IPS-18c (cell line): ENCODE measurements around the gene RTN4RL2.

Source experiments
- H3K4me3 ChIP-seq: 2 replicates; pipeline ENCODE4 v1.7.0; 2013; ENCODE audit warnings: low read depth, mild to moderate bottlenecking, low read length, moderate library complexity; ENCODE audit not compliant: insufficient read depth
- H3K9me3 ChIP-seq: one replicate; pipeline ENCODE4 v1.6.1; 2013; ENCODE audit warnings: mild to moderate bottlenecking, low read length, moderate library complexity; ENCODE audit not compliant: control insufficient read depth, insufficient read depth

RTN4RL2 gene

DNA sequence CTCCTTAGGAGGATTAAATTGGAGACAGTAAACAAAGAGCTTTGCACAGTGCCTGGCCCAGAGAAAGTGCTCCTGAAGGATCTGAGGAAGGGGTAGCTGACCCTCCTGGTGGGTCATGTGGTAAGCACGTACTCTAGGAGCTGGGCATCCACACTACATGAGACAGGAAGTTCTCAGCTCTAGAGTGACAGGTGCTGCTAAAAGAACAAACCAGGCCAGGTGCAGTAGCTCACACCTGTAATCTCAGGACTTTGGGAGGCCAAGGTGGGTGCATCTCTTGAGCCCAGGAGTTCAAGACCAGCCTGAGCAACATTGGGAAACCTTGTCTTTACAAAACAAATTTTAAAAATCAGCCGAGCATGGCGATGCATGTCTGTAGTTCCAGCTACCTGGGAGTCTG is 42.0 kb downstream of the RTN4RL2 start:
- no peaks in the 10 kb centered on the region for H3K9me3 ChIP-seq
- no peak overlapping the region for H3K4me3 ChIP-seq

DNA sequence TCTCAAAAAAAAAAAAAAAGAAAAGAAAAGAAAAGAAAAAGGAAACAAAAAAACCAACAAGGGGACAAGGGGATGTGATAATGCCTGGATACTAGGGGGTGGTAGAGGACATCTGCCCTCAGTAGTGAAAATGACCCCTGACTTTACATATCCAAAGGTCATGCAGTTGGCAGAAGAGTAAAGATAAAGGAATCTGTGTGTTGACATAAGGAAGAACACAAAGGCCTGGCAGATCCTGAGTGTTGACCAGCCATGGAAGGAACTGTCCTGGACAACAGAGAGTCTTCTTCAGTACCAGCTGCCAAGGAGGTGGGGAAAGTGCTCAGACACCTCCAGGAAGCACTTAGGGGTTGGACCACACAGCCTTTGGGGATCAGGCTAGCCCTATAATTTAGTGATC is 42.5 kb downstream of the RTN4RL2 start:
- no peaks in the 10 kb centered on the region for H3K9me3 ChIP-seq
- H3K4me3 ChIP-seq: no peak overlapping the region

DNA sequence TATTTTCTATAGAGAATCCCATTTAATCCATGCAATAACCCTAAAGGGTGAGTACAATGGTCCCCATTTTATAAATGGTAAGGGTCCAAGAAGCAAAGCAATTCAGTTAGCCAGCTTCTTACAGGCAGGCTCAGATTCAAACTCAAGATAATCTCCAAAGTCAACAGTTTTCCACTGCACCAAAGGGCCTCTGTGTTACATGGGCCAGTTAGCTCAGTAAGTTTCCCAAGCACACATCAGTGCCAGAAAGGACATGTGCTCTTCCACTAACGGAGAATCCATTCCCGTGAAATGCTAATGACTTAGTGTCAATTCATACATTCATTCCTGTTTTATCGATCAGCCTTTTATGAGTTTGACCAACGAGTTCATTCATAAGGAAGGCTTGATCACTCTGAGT is 44.2 kb downstream of the RTN4RL2 start:
- no peak overlapping the region for H3K4me3 ChIP-seq
- H3K9me3 ChIP-seq: no peaks in the 10 kb centered on the region

DNA sequence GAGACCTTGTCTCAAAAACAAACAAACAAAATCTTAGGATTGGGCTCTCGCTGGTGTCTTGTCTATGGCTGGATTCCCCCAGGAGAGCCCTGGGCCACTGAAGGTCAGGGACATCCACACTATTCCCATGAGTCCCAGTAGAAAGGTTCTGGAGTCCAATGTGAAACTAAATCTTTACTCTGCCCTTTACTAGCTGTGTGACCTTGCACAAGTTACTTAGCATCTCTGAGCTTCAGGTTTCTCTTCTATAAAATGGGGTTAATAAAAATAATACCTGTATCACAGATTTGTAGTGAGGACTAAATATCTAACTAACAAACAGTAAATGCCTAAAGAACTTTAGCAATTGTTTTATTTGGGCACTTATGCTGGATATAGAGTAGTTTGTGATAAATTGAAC is 46.2 kb downstream of the RTN4RL2 start:
- Histone ChIP-seq H3K9me3 (no peaks in the 10 kb centered on the region), H3K4me3 (no peak overlapping the region)

DNA sequence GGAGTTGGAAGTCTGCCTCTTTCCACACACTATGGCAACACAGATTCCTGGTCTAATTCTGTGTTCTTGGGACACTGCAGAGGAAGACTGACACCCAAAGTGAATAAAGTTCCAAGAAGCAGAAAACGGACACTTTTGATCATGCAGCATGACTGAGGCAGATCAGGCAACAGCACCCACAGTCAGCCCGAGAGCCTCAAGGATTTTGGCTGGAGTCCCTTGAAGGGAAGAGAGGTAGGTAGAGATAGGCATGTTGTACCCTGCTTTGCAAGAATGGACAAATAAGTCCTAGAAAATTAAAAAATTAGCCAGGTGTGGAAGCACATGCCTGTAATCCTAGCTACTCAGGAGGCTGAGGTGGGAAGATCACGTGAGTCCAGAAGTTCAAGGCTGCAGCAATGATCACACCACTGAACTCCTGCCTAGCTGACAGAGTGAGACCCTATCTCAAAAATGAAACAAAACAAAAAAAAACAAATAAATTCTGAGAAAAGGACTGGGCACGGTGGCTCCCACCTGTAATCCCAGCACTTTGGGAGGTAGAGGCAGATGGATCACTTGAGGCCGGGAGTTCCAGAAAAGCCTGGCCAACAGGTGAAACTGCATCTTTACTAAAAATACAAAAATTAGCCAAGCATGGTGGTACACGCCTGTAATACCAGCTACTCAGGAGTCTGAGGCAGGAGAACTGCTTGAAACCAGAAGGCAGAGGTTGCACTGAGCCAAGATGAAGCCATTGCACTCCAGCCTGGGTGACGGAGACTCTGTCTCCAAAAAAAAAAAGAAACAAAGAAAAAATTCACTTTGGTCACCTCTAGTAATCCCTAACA is 48.2 kb downstream of the RTN4RL2 start:
- Histone ChIP-seq H3K9me3 (no peaks in the 10 kb centered on the region), H3K4me3 (no peak overlapping the region)

DNA sequence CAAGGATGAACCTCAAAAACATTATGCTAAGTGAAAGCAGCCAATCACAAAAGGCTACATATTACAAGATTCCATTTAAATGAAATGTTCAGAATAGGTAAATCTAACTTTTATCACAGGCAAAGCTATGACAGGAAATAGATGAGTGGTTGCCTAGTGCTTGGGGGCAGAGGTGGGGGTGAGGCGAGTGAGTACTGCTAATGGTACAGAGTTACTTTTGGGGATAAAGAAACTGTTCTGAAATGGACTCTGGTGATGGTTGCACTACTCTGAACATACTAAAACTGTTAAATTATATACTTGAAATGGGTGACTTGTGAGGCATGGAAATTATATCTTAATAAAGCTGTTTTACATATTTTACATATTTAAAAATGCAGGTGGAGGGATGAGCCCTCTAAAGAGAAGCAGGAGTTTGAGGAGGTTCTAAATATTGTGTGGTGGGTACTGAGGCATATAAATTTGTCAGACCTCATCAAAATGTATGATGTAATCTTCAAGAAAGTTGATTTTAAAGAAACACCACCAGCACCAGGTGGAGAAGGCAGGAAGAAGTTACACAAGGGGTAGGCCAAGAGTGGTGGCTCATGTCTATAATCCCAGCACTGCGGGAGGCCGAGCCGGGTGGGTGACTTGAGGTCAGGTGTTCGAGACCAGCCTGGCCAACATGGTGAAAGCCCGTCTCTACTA is 51.6 kb downstream of the RTN4RL2 start:
- H3K9me3 ChIP-seq: no peaks in the 10 kb centered on the region
- H3K4me3 ChIP-seq: no peak overlapping the region

DNA sequence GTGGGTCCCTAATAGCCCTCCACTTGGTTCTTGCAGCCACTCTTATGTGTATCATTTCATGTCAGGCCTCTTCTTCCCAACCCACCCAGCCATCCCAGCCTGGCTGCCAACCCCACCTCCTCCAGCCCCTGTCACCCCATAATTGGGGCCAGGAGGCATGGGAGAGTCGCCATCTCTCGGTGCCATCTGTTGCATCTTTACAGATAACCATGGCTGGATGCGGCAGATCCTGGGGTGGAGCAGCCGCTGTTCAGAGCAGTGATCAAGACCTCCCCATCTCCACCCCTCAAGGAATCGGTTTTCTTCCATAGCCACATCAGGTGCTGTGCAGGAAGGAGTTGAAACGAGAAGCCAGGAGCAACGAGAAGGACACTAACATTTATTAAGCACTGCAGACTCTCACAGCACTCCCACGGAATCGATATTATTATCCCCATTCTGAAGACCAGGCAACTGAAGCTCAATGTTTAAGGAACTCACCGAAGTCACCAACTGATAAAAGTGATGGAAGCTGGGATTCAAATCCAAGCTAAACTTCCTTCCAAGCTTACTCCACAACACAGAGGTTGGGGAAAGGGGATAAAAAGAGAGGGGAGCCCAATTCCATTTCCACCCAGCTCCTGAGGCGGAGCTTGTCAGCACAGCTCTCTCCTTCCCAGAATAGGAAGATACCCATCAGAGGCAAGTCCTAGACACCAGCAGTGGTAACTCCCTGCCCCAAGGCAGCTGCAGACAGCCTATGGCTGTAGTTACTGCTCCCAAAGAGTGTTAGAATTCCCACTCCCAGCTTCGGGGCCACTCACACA is 52.5 kb downstream of the RTN4RL2 start:
- Histone ChIP-seq H3K9me3 (no peaks in the 10 kb centered on the region), H3K4me3 (no peak overlapping the region)

DNA sequence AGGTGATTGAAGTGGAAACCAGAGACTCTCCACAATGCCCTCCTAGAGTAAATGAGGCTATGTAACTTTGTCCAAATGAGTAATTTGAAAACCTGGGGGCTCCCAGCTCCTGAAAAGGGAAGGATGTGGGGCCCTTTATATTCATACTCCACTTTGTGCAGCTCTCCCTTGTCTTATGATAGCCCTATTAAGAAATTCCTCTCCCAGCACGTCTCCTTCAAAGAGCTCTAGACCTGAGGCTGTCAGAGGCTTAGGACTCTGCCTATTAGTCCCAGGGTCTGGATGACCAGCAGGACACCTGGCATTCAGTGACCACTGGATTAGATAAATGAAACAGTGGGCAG is 53.1 kb downstream of the RTN4RL2 start:
- H3K9me3 ChIP-seq: no peaks in the 10 kb centered on the region
- peak overlapping the region; percentile 78 for H3K4me3 ChIP-seq

DNA sequence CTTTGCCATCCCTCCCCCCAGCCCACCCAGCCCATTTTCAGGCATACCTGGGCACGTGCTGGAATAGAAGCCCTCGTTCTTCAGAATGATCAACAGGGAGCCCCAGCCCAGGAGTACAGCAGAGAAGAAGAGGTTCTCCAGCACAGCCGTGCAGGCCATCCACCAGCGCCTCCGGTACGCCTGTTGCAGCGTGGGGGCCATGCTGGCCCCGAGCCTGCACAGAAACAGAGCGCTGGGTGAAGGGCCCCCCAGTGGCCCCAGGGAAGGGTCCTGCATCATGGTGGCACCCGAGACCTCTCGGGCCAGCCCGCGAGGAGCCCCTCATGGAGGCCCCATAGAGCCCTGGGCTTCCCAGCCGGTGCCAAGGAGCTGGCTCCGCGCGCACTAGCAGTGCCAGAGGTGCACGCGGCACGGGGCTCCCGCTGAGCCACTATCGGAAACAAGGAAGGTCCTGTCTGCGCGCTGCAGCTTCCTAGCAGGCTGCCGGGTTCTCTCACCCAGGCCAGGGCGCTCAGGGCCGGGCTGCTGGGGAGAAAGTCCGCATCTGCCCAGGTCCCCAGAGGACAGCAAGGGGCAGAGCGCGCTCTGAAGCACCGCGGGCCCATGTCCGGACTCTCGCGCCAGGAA is 53.7 kb downstream of the RTN4RL2 start:
- no peaks in the 10 kb centered on the region for H3K9me3 ChIP-seq
- H3K4me3 ChIP-seq: peak overlapping the region; percentile 78

DNA sequence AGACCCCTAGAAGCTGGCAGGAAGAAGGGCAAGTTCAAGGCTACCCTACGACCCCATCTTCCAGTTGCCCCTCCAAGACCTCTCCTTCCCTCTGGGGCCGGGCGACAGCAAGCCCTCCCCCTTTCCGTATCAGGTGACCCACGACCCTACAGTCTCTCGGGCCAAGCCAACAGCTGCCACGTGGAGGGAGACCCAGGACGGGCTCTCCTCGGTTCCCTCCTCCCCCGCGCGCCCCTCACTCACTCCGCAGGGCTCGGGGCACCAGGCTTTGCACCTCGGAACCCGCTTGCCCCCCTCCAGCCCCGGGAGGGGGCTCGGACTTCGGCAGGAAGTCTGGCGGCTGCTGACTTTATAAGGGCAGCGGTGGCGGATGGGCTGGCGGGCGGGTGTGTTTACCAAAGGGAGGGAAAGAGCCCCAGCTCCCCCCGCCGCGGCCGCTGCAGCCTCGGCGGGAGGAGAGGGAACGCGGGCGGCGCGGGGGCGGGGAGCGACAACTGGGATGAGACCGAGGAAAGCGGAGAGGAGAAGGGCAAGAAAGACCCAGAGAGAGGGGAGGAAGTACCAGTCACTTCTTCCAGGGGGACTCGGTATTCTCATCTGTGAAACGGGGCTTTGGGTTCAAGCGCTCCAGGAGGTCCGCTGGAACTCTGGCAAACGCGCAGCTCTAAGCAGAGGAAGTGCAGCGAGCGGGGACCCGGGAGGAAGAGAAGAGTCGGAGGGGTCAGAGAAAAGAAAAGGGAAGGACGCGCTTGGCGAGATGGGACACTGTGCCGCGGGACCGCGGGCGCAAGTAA is 54.4 kb downstream of the RTN4RL2 start:
- peak overlapping the region; percentile 78 for H3K4me3 ChIP-seq
- no peaks in the 10 kb centered on the region for H3K9me3 ChIP-seq

DNA sequence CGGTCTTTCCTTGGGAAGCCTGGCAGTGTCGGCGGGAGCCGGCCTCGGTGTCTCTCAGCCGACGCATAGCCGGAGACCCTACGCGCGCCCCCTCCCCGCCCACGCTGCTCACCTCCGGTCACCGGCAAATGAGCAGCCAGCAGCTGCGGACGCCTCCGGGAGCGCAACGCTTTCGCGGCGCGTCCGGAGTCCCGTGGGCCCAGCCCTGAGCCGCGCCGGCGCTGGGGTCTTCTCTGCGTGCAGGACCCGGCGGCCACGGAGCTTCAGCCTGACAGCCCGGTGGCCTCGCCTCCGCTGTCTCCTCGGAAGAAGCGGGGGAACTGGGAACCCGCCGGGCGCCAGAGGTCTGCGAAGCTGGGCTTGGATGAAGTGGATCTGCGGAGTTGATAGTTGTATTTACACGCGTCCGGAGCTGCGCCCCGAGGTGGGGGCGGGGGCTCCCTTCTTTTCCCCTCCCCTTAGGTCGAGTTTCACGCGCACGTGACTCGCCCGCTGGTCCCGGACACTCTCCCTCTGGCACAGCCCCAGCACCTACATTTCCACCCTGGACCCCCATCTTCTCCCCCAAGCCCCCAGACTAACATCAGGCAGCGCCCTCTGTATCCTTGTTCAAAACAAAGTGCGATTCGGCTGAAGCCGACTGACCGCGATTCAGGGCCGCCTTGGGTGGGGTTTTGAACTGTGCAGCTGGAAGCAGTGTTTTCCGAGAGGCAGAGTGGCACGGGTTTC is 55.2 kb downstream of the RTN4RL2 start, which contains the start of gene SLC43A1:
TSS of gene SLC43A1 (minus strand) at position 371 of the 729 bp plus-strand sequence. CDS start 1,591 bp downstream, outside the sequence.
- Histone ChIP-seq H3K9me3 (no peaks in the 10 kb centered on the region), H3K4me3 (peak within 1 kb of the TSS; percentile 78)

DNA sequence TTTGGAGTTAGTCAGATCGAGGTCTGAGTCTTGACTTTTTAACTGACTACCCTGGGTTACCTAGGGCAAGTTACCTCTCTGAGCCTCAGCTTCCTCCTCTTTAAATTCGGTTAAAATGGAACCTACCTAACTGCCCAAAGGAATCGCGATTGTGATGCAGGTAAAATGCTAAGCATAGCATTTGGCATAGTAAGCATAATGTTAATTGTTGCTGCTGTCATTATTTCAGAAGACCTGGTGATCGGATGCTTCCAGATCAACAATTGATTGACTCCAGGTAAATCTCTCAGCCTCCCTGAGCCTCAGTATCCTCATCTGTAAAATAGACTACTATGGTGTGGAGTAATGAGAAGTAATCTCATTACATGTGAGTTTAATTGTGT is 55.7 kb downstream of the RTN4RL2 start:
- H3K9me3 ChIP-seq: no peaks in the 10 kb centered on the region
- H3K4me3 ChIP-seq: peak overlapping the region; percentile 78

DNA sequence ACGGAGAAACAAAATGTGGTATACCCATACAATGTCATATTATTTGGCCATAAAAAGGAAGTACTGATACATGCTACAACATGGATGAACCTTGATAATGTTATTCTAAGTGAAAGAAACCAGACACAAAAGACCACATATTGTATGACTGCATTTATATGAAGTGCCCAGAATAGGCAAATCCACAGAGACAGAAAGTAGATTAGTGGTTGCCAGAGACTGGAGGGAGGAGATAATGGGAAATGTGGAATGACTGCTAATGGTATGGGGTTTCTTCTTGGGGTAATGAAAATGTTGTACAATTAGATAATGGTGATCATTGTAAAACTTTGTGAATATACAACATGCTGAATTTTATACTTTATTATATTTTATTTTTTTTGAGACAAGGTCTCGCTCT is 60.8 kb downstream of the RTN4RL2 start:
- no peaks in the 10 kb centered on the region for H3K9me3 ChIP-seq
- H3K4me3 ChIP-seq: no peak overlapping the region

DNA sequence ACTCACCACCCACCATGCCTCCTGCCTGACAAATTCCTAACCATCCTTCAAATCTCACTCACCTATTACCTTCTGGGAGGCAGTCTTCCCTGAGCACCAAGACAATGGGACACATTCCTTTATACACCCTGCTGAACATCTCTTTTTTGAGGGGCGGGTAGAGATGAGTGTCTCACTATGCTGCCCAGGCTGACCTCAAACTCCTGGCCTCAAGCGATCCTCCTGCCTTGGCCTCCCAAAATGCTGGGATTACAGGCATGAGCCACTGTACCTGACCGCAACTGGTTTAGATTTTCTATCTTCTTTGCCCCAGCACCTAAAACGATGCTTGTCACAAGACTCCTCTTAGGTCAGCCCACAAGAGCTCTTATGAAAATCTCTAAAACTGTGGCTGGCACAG is 63.1 kb downstream of the RTN4RL2 start:
- H3K4me3 ChIP-seq: no peak overlapping the region
- H3K9me3 ChIP-seq: no peaks in the 10 kb centered on the region
